ENCODE results near the gene ABI3.

Gene ABI3

DNA sequence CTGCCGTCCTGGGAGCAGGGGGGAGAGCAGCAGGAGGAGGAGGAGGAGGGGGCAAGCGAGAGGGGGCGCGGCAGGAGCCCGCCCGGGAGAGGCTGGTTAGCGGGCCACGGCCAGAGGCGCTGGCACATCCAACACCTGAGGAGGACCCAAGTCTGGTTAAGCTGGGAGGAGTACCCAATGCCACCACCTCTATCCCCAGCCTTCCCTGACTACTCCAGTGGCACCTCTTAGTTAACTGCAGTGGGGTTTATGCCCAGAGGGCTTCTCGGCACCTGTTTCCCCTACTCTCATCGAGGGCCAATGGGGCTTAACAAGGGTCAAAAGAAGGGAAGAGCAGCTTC is 14.5 kb downstream of the ABI3 start:
- DNase-seq (ENCODE audit: low spot score) (no peak), FAIRE-seq (no peak)

DNA sequence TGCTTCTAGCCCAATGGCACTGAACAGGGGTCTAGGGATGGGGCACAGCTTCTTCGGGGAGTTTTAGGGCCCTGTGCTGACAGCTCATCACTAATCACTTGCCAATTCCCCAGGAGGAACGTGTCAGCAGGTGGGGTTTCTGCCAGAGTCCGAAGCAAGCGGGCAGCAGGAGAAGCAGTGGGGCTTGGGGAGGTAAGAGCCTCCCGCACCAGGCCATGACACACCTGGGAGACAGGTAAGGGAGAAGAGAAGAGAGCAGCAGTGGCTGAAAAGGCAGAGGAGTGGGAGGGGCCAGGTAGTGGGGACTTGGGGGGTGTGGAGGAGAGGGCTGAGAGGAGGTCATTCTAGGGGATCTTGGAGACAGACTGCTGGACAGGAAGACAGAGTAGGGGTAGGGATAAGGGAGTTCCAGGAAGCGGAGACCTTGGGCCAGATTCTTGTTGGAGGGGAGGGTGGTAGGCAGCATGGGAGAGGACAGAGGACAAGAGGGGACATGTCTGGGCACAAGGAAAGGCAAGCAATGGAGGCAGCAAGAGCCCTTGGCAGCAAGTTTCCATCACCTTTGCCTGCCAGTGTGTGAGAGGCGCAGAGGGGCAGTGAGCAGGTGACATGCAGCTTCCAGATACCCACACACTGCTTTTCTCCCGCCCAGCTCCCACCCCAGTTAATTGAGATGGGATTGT is 15.2 kb downstream of the ABI3 start:
- FAIRE-seq = no peak

GRCh38 chr17:49226771-49227435 is 16.4 kb downstream of the ABI3 start:
- FAIRE-seq (no peak), DNase-seq (ENCODE audit: low spot score) (no peak)

More for the DNA sequence above, 15.2 kb downstream of the ABI3 start:
- DNase-seq (ENCODE audit: low spot score) = no peak

DNA sequence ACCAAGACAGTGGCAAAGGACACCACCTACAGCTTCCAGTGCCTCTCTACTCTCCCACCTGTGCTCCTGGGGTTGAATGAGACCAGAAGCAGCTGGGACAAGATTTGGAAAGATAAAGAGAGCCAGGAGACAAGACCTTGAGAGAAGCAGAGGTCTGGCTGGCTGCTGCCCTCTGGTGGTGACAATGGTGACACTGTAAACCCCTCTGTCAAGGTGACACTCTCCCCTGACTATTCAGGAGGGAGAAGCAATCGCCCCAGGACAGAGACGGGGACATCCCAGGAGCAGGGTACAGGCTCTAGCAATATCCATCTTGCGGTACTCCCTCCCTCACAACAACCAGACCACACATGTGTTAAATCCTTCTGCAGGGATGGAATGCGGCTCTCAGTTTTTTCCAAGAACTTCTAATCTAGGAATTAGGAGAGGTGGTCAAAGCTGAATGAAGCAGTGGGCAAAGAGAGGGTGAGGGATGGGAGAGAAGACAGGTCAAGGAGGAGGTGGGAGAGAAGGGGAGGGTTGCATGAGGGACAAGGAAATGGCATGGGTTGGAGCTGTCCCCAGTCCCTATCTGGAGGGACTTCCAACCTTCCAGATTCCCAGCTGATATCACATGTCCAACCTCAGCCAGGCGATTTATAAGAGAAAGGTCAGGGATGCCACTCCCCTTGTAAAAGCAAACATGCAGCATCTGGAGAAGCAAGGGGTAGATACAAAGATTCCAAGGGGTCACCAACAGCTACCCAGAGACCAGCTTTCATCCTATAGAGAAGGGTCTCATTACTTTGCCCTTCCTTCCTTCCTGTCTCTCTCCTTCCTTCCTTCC is 17.1 kb downstream of the ABI3 start:
- peak; percentile 80 for DNase-seq (ENCODE audit: low spot score)
- peak; percentile 79 for FAIRE-seq

DNA sequence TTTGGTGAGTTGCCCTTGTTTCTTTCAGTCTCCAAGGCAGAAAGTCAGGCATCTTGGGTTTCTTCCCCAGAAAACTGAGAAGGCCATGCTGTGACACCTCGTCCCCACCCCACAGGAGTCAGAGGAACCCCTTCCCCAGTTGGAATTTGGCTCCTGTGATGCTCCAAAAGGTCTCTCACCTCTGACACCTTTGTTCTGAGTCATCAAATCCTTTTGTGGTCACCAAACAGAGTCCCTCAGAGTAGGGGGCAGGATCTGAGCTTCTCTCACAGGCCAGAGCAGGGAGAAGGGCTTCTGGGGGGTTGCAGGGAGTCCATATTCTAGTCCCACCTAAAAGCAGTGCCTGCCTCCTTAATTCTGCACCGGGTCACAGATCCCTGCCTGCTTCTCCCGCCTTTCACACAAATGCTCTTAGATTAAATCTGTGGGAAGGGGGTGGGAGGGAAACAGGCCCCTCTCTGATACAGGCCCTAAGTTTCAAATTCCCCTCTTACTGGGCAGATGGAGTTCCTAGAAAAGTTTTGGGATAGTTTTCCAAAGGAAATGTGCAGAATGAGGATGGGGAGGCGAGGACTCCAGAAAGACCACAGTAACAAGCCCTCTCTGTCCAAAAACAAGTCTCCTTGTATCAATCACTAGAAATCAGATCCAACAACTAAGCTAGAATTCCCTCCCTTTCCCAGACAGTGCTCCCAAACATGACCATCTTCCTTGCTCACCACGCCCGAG is 18.7 kb downstream of the ABI3 start:
- FAIRE-seq = no peak
- DNase-seq (ENCODE audit: low spot score) = no peak

DNA sequence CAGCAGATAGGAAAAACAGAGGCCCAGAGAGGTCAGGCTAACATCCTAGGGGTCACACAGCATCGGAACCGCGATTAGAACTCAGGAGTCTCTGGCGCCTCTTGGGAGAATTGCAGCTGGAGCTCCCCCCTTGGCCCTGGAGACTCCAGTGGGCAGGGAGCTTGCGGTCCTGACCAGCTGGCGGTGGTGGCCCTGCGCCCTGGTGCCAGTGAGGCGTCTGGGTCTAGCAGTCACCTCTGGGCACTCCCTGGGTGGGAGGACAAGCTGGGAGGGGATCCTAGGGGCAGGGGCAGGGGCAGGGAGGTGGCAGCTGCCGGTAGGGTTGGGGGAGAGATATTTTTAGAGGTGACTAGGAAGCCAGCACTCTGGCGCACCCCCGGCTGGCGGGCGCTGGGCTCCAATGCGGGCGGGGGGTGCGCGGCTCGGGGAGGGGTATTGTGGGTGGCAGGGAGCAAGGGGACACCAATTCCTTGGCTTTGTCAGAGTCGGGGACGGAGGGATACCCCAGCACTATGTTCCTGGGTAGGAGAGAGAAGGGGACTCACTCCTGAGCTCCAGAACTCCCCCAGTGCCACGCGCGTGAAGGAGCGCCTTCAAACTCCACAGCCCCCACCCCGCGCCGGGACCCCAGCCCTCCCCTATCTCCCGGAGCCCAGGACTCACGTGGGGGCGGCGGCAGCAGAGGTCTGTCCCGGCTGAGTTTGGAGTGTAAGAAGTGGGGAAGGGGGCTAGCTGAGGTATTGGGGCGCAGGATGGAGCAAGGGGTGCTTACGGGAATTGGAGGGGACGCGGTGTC is 19.5 kb downstream of the ABI3 start:
- no peak for FAIRE-seq
- no peak for DNase-seq (ENCODE audit: low spot score)

GRCh38 chr17:49230636-49231562 is 20.4 kb downstream of the ABI3 start, which contains the start of gene PHOSPHO1:
PHOSPHO1 (minus strand) TSS chr17:49230787; CDS start chr17:49226691, 4,096 bp downstream.
- peak; percentile 98 for DNase-seq (ENCODE audit: low spot score)
- FAIRE-seq = peak; percentile 5

- no peak for DNase-seq (ENCODE audit: low spot score)
- FAIRE-seq = no peak
Measured at GRCh38 chr17:49231563-49231894, 21.0 kb downstream of the ABI3 start.

- no peak for FAIRE-seq
Measured at GRCh38 chr17:49234509-49235080, 24.1 kb downstream of the ABI3 start.

DNA sequence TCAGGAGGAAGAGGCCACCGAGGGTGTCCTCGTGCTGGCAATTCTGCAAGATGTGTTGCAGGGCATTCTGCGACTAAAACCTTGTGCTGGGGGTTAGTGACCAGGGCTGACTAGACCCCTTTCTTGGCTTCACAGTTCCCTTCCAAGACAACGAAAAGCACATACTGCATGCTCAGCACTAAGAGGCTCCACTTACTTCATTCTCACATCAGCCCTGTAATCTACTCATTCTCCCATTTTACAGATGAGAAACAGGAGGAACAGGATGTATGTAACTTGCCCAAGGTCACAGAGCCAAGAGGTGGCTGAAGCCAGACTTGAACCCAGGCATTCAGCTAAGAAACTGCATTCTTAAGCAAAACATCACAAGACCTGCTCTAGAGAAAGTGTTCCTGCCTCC is 25.4 kb downstream of the ABI3 start:
- FAIRE-seq = no peak
- no peak for DNase-seq (ENCODE audit: low spot score)

More at GRCh38 chr17:49234509-49235080, 24.1 kb downstream of the ABI3 start:
- DNase-seq (ENCODE audit: low spot score) = no peak

GRCh38 chr17:49239963-49240362 is 29.5 kb downstream of the ABI3 start:
- DNase-seq (ENCODE audit: low spot score) (no peak), FAIRE-seq (no peak)

- FAIRE-seq (no peak), DNase-seq (ENCODE audit: low spot score) (no peak)
Measured at GRCh38 chr17:49240619-49241018, 30.1 kb downstream of the ABI3 start.

- no peak for DNase-seq (ENCODE audit: low spot score)
- no peak for FAIRE-seq
Measured at GRCh38 chr17:49241040-49241439, 30.5 kb downstream of the ABI3 start.

DNA sequence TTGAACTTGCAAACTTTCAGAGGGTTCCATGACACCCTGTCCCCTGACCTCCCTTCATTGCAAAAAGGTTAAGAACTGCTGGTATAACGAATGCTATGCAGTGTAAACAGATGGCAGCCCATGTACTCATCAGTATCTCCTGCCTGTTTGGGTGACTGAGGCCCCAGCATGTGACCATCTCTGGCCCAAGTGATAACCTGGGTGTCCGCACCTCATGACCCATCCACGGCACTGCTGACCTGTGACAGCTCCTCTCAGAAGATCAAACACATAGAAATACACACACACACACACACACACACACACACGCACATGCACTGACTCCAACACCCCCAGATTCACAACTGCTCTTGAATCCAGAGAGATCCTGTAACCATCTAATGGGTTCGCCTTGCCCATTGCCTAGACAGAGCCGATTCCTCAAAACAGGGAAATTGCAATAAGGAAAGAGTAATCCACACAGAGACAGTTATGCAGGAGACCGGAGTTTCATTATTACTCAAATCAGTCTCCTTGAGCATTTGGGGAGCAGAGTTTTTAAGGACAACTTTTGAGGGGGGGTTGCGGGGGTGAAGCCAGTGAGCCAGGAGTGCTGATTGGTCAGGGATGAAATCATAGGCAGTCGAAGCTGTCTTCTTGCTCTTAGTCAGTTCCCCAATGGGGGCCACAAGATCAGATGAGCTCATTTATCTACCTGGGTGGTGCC is 31.3 kb downstream of the ABI3 start:
- FAIRE-seq (peak; percentile 68), DNase-seq (ENCODE audit: low spot score) (no peak)

- DNase-seq (ENCODE audit: low spot score) (no peak), FAIRE-seq (no peak)
Measured at GRCh38 chr17:49242813-49243212, 32.3 kb downstream of the ABI3 start.

GRCh38 chr17:49244839-49245238 is 34.3 kb downstream of the ABI3 start:
- FAIRE-seq = peak; percentile 17
- DNase-seq (ENCODE audit: low spot score) = no peak

GRCh38 chr17:49247944-49248343 is 37.4 kb downstream of the ABI3 start:
- FAIRE-seq = no peak
- DNase-seq (ENCODE audit: low spot score) = no peak

GRCh38 chr17:49249292-49249794 is 38.8 kb downstream of the ABI3 start:
- peak; percentile 48 for DNase-seq (ENCODE audit: low spot score)
- FAIRE-seq = no peak
